SU-DHL-6 (cell line): Measurements from ENCODE around the gene TBX2.

ENCODE experiments used
- EZH2phosphoT487 ChIP-seq: fragments of 200-600 bp; sonication (generic), shearing (Covaris generic); conservative IDR thresholded peaks from 2 replicates; pipeline ENCODE4 v1.6.1; 2018; ENCODE audit warnings: mild to moderate bottlenecking, antibody characterized with exemption, low read length, moderate library complexity, mixed read lengths
- TF ChIP-seq, protein P1 (sequence below): fragments of 200-600 bp; sonication (generic); IDR thresholded peaks from one replicate; pipeline ENCODE4 v1.5.1; 2017; ENCODE audit warnings: antibody characterized with exemption, mild to moderate bottlenecking, low read length, moderate library complexity; ENCODE audit not compliant: insufficient read depth, poor library complexity, severe bottlenecking

GRCh38 chr17:61399131-61400065, at the start of gene TBX2:
- TF ChIP-seq, protein P1, sequence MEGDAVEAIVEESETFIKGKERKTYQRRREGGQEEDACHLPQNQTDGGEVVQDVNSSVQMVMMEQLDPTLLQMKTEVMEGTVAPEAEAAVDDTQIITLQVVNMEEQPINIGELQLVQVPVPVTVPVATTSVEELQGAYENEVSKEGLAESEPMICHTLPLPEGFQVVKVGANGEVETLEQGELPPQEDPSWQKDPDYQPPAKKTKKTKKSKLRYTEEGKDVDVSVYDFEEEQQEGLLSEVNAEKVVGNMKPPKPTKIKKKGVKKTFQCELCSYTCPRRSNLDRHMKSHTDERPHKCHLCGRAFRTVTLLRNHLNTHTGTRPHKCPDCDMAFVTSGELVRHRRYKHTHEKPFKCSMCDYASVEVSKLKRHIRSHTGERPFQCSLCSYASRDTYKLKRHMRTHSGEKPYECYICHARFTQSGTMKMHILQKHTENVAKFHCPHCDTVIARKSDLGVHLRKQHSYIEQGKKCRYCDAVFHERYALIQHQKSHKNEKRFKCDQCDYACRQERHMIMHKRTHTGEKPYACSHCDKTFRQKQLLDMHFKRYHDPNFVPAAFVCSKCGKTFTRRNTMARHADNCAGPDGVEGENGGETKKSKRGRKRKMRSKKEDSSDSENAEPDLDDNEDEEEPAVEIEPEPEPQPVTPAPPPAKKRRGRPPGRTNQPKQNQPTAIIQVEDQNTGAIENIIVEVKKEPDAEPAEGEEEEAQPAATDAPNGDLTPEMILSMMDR: no peak
- no peak for TF ChIP-seq EZH2phosphoT487
